Keratinocyte (primary cell): ENCODE measurements around the gene BACE1-AS. TPM values are rescaled to one million over a fixed set of nuclear protein-coding genes. Genes with fewer than 3 reads are reported as not detected.

Experiments
- DNase-seq: peaks from one replicate; pipeline ENCODE4 v3.0.0-alpha.2; 2011; ENCODE audit warnings: low read depth, missing footprints, low spot score
- FAIRE-seq: peaks from 2 replicates; lab custom pipeline; 2011; peaks lifted over from hg19 to GRCh38; lab: Jason Lieb, UNC
- H2AFZ ChIP-seq: 2 replicates; pipeline ENCODE4 v1.6.0; 2012; ENCODE audit warnings: low read length, control low read depth, inconsistent platforms; ENCODE audit not compliant: control insufficient read depth
- H3K27ac ChIP-seq: 2 replicates; pipeline ENCODE4 v1.5.1; 2011; ENCODE audit warnings: low read length; ENCODE audit not compliant: control insufficient read depth, insufficient read depth
- H3K27me3 ChIP-seq: 3 replicates; pipeline ENCODE4 v1.6.0; 2011; ENCODE audit warnings: low read length; ENCODE audit not compliant: control insufficient read depth, insufficient read depth; ENCODE audit errors: extremely low read depth
- H3K36me3 ChIP-seq, 2 experiments: 2 replicates in 1 of 2; 3 replicates in 1 of 2; pipeline ENCODE4 v1.5.1; 2011; ENCODE audit warnings: low read length in 2 of 2, mild to moderate bottlenecking in 1 of 2; ENCODE audit not compliant: control insufficient read depth in 2 of 2, insufficient read depth in 2 of 2; ENCODE audit errors: extremely low read depth in 1 of 2
- H3K4me1 ChIP-seq: 3 replicates; pipeline ENCODE4 v1.5.1; 2011; ENCODE audit warnings: low read length; ENCODE audit not compliant: control insufficient read depth, insufficient read depth; ENCODE audit errors: extremely low read depth
- H3K4me2 ChIP-seq: 3 replicates; pipeline ENCODE4 v1.6.0; 2011; ENCODE audit warnings: low read depth, low read length; ENCODE audit not compliant: control insufficient read depth, insufficient read depth; ENCODE audit errors: extremely low read depth
- H3K4me3 ChIP-seq, 3 experiments: fragments of 200-600 bp in 1 of 3; sonication (generic) in 1 of 3; 2 replicates in 2 of 3; 3 replicates in 1 of 3; pipeline ENCODE4 v1.5.1; 2011 to 2016; ENCODE audit warnings: low read length in 3 of 3, mild to moderate bottlenecking in 3 of 3, control low read depth in 2 of 3, inconsistent platforms in 1 of 3, low read depth in 1 of 3, mixed read lengths in 1 of 3, mixed run types in 1 of 3, moderate library complexity in 1 of 3; ENCODE audit not compliant: control insufficient read depth in 2 of 3, insufficient read depth in 2 of 3; ENCODE audit errors: extremely low read depth in 1 of 3
- H3K79me2 ChIP-seq: 2 replicates; pipeline ENCODE4 v1.6.0; 2012; ENCODE audit warnings: low read length; ENCODE audit not compliant: control insufficient read depth, insufficient read depth
- H3K9ac ChIP-seq: 3 replicates; pipeline ENCODE4 v1.6.0; 2011; ENCODE audit warnings: low read length; ENCODE audit not compliant: control insufficient read depth, insufficient read depth; ENCODE audit errors: extremely low read depth
- H3K9me1 ChIP-seq: 3 replicates; pipeline ENCODE4 v1.6.0; 2011; ENCODE audit warnings: low read length; ENCODE audit not compliant: control insufficient read depth, insufficient read depth; ENCODE audit errors: extremely low read depth
- H3K9me3 ChIP-seq: 2 replicates; pipeline ENCODE4 v1.5.1; 2012; ENCODE audit warnings: low read depth, low read length; ENCODE audit not compliant: control insufficient read depth
- H4K20me1 ChIP-seq: 3 replicates; pipeline ENCODE4 v1.6.0; 2011; ENCODE audit warnings: low read length; ENCODE audit not compliant: control insufficient read depth, insufficient read depth; ENCODE audit errors: extremely low read depth
- CTCF ChIP-seq, 3 experiments: IDR thresholded peaks in 1 of 3; conservative IDR thresholded peaks in 1 of 3; optimal IDR thresholded peaks in 1 of 3; 2 replicates in 2 of 3; 3 replicates in 1 of 3; pipeline versions ENCODE3 to v1.5.1; 2011; ENCODE audit warnings: low read length in 3 of 3, mild to moderate bottlenecking in 3 of 3, moderate library complexity in 2 of 3, control low read depth in 1 of 3, inconsistent platforms in 1 of 3; ENCODE audit not compliant: insufficient read depth in 2 of 3; ENCODE audit errors: extremely low read depth in 1 of 3
- EZH2 ChIP-seq: IDR thresholded peaks from one replicate; pipeline ENCODE4 v1.6.1; 2012; ENCODE audit warnings: inconsistent platforms, mild to moderate bottlenecking, low read length, moderate library complexity
- dilution Hi-C: fragments of 300-500 bp; cut with MboI; formaldehyde crosslinking; loops from one replicate; pipeline ENCODE4 v1.7.0; 2020; ENCODE audit warnings: low sequenced_read_pairs; ENCODE audit not compliant: extremely low pct_ligation_motif_present
- polyA plus RNA-seq, 5 experiments: library from polyadenylated mRNA; depleted of rRNA in 3 of 5; stranded (reverse) in 3 of 5; stranded (forward) in 1 of 5; unstranded in 1 of 5; fragments of >200 nt; gene quantifications; 1 replicate in 1 of 5; 2 replicates in 3 of 5; 3 replicates in 1 of 5; pipeline versions ENCODE4 v1.2.1 to v1.2.3, GENCODE V29; 2011 to 2012; ENCODE audit warnings: missing spikeins in 2 of 5, low read depth in 1 of 5, low replicate concordance in 1 of 5

BACE1-AS gene
- polyA plus RNA-seq, 1 donor (not counting 4 experiments of a cell fraction or from before 2014, with no cell fraction given): 2.2 TPM

GRCh38 chr11:117298195-117298594 is 7.0 kb downstream of the BACE1-AS start:
- Histone ChIP-seq H3K4me3 (no peak overlapping the region), H4K20me1 (no peaks in the 10 kb centered on the region), H3K4me2 (no peak overlapping the region), H3K9me1 (no peaks in the 10 kb centered on the region), H3K9me3 (no peaks in the 10 kb centered on the region), H2AFZ (no peak overlapping the region), H3K27me3 (no peaks in the 10 kb centered on the region), H3K36me3 (peaks cover 0 to 3% of the 10 kb centered on the region in 2 experiments), H3K79me2 (no peaks in the 10 kb centered on the region), H3K27ac (no peak overlapping the region), H3K4me1 (no peaks in the 10 kb centered on the region), H3K9ac (no peak overlapping the region)
- FAIRE-seq (no peak), DNase-seq (no peak)
- dilution Hi-C loops: no loop called here
- TF ChIP-seq CTCF (optimal IDR thresholded peaks at IDR 0.05 in 1 of 3, IDR thresholded peaks at IDR 0.05 in 1 of 3, conservative IDR thresholded peaks at IDR 0.05 in 1 of 3; ENCODE audit: extremely low read depth in 1 of 3, insufficient read depth in 2 of 3, low read length in 3 of 3) (no peak), EZH2 (no peak)

DNA sequence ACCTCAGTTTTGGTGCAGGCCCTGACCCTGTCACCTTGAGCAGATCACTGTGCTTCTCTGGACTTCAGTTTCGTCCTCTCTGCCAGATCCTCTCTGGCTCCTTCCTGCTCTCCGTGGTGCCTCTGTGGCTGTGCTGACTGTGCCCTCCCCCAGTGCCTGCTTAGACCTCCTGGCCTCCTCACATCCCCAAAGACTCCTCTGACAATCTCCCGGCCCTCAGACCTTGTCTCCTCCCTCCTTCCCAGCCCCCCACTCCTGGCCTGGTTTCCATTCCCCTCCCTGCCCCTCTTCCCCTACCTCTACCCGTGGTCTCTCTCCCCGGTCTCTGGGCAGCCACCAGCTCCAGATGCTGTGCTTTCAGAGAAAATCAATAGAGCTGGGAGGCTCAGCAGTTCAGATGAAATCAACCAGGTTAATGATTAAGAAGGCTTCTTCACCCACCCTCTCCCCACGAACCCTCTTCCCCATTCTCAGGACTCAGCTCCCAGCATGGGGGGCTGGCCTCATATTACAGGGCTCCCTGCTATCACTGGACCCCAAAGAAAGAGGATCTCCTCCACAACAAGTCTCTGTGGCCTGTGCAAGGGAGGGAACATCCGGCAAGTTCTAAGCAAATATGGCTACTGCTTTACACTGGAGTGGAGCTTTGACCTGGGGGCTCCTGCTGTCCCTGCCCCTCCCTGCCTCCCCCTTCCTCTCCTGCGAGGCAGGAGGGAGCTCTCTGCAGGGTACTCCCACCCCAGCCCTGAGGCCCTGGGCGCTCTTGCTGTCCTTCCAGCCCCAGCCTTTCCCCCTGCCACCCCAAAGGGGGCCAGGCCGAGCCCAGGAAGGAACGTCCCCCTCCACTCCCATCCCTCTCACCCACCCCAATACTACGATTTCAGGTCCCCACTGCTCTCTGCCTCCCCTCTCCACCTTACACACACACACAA is 8.5 kb downstream of the BACE1-AS start:
- no peaks in the 10 kb centered on the region for H3K4me1 ChIP-seq
- H3K4me3 ChIP-seq: no peak overlapping the region
- no peak overlapping the region for H3K27ac ChIP-seq
- no peak for DNase-seq
- H4K20me1 ChIP-seq: no peaks in the 10 kb centered on the region
- dilution Hi-C loops: no loop called here
- FAIRE-seq: no peak
- H3K27me3 ChIP-seq: no peaks in the 10 kb centered on the region
- no peaks in the 10 kb centered on the region for H3K79me2 ChIP-seq
- no peak overlapping the region for H2AFZ ChIP-seq
- no peak overlapping the region for H3K4me2 ChIP-seq
- no peak overlapping the region for H3K9ac ChIP-seq
- H3K9me3 ChIP-seq: no peaks in the 10 kb centered on the region
- no peaks in the 10 kb centered on the region for H3K36me3 ChIP-seq
- no peaks in the 10 kb centered on the region for H3K9me1 ChIP-seq
- TF ChIP-seq CTCF (optimal IDR thresholded peaks at IDR 0.05 in 1 of 3, IDR thresholded peaks at IDR 0.05 in 1 of 3, conservative IDR thresholded peaks at IDR 0.05 in 1 of 3; ENCODE audit: extremely low read depth in 1 of 3, insufficient read depth in 2 of 3, low read length in 3 of 3): no peak
- TF ChIP-seq EZH2: no peak
